H1 (cell line): Measurements from ENCODE around the gene RPS6KA4. TPM values are rescaled to one million over a fixed set of nuclear protein-coding genes. Genes with fewer than 3 reads are reported as not detected.

Source experiments
- EZH2 ChIP-seq: fragments of 200-600 bp; sonication (generic); IDR thresholded peaks from 2 replicates; pipeline ENCODE4 v1.7.1; 2012; ENCODE audit warnings: low read depth, mild to moderate bottlenecking, moderate library complexity, low read length, inconsistent platforms; ENCODE audit not compliant: severe bottlenecking
- KDM4A ChIP-seq: IDR thresholded peaks from one replicate; pipeline ENCODE4 v1.7.1; 2012; ENCODE audit warnings: low read depth, mild to moderate bottlenecking, moderate library complexity, low read length, inconsistent platforms; ENCODE audit not compliant: severe bottlenecking
- MAFK ChIP-seq: IDR thresholded peaks from 2 replicates; pipeline ENCODE4 v1.6.1; 2012; ENCODE audit warnings: low read depth, mild to moderate bottlenecking, improper control_type of control experiment, low read length
- POU5F1 ChIP-seq: IDR thresholded peaks from 2 replicates; pipeline ENCODE4 v1.6.1; 2011; ENCODE audit warnings: low read depth, mild to moderate bottlenecking, low read length, moderate library complexity
- SRF ChIP-seq: IDR thresholded peaks from 2 replicates; pipeline ENCODE4 v1.6.1; 2011; ENCODE audit warnings: mild to moderate bottlenecking, low read depth, low read length, moderate library complexity
- ZNF274 ChIP-seq: IDR thresholded peaks from 2 replicates; pipeline ENCODE4 v1.7.0; 2012; ENCODE audit warnings: low read length, borderline replicate concordance; ENCODE audit errors: extremely low read depth
- polyA plus RNA-seq, 7 experiments: library from polyadenylated mRNA; depleted of rRNA in 3 of 7; stranded (reverse) in 5 of 7; unstranded in 2 of 7; fragments of >200 nt in 5 of 7; fragments of 200-250 nt in 2 of 7; gene quantifications; 1 replicate in 5 of 7; 2 replicates in 1 of 7; 4 replicates in 1 of 7; pipeline versions ENCODE4 v1.2.1 to v1.2.3, GENCODE V29; 2011 to 2013; ENCODE audit warnings: missing spikeins in 2 of 7, mixed read lengths in 2 of 7
- total RNA-seq: library from RNA; stranded (reverse); fragmentation: NEBNext Ultra II Directional; extraction: Animal tissue kit (Norgen Biotek cat#: 25700); gene quantifications from 2 replicates; pipeline ENCODE4 v1.2.1, GENCODE V29; 2021
- TF ChIP-seq, protein P1 (sequence below): fragments of 300-600 bp; sonication (generic); IDR thresholded peaks from 2 replicates; pipeline ENCODE4 v1.7.1; 2012; ENCODE audit warnings: low read length, moderate library complexity, mild to moderate bottlenecking, inconsistent platforms; ENCODE audit not compliant: insufficient replicate concordance

Gene RPS6KA4
- total and polyA plus RNA-seq, 2 of the 8 experiments (the other 6 are each of a cell fraction or from before 2014, with no cell fraction given) = 8.2 to 12.6 TPM

DNA sequence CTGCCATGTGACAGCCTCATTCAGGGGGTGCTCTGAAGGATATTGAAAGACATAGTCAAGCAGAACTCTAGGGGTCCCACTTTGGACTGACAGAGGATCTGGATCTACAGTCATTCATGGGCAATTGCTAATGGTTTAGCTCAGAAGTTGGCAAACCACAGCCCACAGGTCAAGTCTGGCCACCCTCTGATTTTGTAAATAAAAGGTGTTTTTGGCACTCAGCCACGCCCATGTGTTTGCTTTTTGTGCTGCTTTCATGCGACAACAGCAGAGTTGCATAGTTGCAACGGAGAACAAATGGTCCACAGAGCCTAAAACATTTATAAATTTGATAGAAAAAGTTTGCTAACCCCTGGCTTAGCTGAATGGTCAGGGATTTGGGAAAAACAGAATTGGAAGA, 41.7 kb downstream of the RPS6KA4 start (continued):
- TF ChIP-seq, protein P1, sequence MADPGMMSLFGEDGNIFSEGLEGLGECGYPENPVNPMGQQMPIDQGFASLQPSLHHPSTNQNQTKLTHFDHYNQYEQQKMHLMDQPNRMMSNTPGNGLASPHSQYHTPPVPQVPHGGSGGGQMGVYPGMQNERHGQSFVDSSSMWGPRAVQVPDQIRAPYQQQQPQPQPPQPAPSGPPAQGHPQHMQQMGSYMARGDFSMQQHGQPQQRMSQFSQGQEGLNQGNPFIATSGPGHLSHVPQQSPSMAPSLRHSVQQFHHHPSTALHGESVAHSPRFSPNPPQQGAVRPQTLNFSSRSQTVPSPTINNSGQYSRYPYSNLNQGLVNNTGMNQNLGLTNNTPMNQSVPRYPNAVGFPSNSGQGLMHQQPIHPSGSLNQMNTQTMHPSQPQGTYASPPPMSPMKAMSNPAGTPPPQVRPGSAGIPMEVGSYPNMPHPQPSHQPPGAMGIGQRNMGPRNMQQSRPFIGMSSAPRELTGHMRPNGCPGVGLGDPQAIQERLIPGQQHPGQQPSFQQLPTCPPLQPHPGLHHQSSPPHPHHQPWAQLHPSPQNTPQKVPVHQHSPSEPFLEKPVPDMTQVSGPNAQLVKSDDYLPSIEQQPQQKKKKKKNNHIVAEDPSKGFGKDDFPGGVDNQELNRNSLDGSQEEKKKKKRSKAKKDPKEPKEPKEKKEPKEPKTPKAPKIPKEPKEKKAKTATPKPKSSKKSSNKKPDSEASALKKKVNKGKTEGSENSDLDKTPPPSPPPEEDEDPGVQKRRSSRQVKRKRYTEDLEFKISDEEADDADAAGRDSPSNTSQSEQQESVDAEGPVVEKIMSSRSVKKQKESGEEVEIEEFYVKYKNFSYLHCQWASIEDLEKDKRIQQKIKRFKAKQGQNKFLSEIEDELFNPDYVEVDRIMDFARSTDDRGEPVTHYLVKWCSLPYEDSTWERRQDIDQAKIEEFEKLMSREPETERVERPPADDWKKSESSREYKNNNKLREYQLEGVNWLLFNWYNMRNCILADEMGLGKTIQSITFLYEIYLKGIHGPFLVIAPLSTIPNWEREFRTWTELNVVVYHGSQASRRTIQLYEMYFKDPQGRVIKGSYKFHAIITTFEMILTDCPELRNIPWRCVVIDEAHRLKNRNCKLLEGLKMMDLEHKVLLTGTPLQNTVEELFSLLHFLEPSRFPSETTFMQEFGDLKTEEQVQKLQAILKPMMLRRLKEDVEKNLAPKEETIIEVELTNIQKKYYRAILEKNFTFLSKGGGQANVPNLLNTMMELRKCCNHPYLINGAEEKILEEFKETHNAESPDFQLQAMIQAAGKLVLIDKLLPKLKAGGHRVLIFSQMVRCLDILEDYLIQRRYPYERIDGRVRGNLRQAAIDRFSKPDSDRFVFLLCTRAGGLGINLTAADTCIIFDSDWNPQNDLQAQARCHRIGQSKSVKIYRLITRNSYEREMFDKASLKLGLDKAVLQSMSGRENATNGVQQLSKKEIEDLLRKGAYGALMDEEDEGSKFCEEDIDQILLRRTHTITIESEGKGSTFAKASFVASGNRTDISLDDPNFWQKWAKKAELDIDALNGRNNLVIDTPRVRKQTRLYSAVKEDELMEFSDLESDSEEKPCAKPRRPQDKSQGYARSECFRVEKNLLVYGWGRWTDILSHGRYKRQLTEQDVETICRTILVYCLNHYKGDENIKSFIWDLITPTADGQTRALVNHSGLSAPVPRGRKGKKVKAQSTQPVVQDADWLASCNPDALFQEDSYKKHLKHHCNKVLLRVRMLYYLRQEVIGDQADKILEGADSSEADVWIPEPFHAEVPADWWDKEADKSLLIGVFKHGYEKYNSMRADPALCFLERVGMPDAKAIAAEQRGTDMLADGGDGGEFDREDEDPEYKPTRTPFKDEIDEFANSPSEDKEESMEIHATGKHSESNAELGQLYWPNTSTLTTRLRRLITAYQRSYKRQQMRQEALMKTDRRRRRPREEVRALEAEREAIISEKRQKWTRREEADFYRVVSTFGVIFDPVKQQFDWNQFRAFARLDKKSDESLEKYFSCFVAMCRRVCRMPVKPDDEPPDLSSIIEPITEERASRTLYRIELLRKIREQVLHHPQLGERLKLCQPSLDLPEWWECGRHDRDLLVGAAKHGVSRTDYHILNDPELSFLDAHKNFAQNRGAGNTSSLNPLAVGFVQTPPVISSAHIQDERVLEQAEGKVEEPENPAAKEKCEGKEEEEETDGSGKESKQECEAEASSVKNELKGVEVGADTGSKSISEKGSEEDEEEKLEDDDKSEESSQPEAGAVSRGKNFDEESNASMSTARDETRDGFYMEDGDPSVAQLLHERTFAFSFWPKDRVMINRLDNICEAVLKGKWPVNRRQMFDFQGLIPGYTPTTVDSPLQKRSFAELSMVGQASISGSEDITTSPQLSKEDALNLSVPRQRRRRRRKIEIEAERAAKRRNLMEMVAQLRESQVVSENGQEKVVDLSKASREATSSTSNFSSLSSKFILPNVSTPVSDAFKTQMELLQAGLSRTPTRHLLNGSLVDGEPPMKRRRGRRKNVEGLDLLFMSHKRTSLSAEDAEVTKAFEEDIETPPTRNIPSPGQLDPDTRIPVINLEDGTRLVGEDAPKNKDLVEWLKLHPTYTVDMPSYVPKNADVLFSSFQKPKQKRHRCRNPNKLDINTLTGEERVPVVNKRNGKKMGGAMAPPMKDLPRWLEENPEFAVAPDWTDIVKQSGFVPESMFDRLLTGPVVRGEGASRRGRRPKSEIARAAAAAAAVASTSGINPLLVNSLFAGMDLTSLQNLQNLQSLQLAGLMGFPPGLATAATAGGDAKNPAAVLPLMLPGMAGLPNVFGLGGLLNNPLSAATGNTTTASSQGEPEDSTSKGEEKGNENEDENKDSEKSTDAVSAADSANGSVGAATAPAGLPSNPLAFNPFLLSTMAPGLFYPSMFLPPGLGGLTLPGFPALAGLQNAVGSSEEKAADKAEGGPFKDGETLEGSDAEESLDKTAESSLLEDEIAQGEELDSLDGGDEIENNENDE = no peak
- TF ChIP-seq MAFK (no peak), EZH2 (no peak), KDM4A (no peak), POU5F1 (no peak), ZNF274 (no peak), SRF (no peak)
